ENCODE data around the gene C16orf74.

C16orf74 gene

GRCh38 chr16:85678821-85679220 is 72.1 kb downstream of the C16orf74 start:
- Histone ChIP-seq H3K27me3 (ENCODE audit: control insufficient read depth, insufficient read depth, low read length) (no peaks in the 10 kb centered on the region), H3K4me1 (ENCODE audit: control insufficient read depth, insufficient read depth, low read length) (no peaks in the 10 kb centered on the region), H3K36me3 (ENCODE audit: control insufficient read depth, insufficient read depth, low read length) (peaks cover 88% of the 10 kb centered on the region), H3K27ac (ENCODE audit: low read depth, low read length) (no peak overlapping the region), H3K4me3 (ENCODE audit: low read depth, low read length) (no peak overlapping the region), H3K9me3 (ENCODE audit: control insufficient read depth, insufficient read depth, low read length) (no peaks in the 10 kb centered on the region), H3K9ac (ENCODE audit: low read depth, low read length) (no peak overlapping the region)

DNA sequence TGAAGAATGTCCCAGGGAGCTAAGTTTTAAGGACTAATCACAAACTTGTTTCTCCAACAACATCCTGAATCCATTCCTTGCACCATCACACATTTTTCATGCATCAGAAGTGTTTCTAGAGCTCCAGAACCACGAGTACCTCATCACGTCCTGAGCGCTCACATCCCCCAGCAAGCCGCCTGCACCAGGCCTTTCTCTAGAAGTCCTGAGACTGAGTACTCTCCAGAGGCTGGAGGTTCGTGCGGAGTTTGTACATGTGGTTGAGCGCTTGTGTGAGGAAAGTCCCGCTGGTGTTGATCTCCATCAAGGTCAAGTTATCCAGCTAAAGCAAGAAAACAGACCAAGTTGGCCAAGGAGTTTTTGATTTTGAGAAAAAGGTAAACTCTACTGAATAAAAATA is 72.9 kb downstream of the C16orf74 start:
- Histone ChIP-seq H3K4me3 (ENCODE audit: low read depth, low read length) (no peak overlapping the region), H3K27me3 (ENCODE audit: control insufficient read depth, insufficient read depth, low read length) (no peaks in the 10 kb centered on the region), H3K9me3 (ENCODE audit: control insufficient read depth, insufficient read depth, low read length) (no peaks in the 10 kb centered on the region), H3K4me1 (ENCODE audit: control insufficient read depth, insufficient read depth, low read length) (no peaks in the 10 kb centered on the region), H3K36me3 (ENCODE audit: control insufficient read depth, insufficient read depth, low read length) (peaks cover 89% of the 10 kb centered on the region), H3K27ac (ENCODE audit: low read depth, low read length) (no peak overlapping the region), H3K9ac (ENCODE audit: low read depth, low read length) (no peak overlapping the region)

- Histone ChIP-seq H3K4me3 (ENCODE audit: low read depth, low read length) (no peak overlapping the region), H3K9ac (ENCODE audit: low read depth, low read length) (no peak overlapping the region), H3K4me1 (ENCODE audit: control insufficient read depth, insufficient read depth, low read length) (no peaks in the 10 kb centered on the region), H3K9me3 (ENCODE audit: control insufficient read depth, insufficient read depth, low read length) (no peaks in the 10 kb centered on the region), H3K36me3 (ENCODE audit: control insufficient read depth, insufficient read depth, low read length) (peaks cover 91% of the 10 kb centered on the region), H3K27ac (ENCODE audit: low read depth, low read length) (no peak overlapping the region), H3K27me3 (ENCODE audit: control insufficient read depth, insufficient read depth, low read length) (no peaks in the 10 kb centered on the region)
Observed at GRCh38 chr16:85677383-85677967, 73.4 kb downstream of the C16orf74 start.

DNA sequence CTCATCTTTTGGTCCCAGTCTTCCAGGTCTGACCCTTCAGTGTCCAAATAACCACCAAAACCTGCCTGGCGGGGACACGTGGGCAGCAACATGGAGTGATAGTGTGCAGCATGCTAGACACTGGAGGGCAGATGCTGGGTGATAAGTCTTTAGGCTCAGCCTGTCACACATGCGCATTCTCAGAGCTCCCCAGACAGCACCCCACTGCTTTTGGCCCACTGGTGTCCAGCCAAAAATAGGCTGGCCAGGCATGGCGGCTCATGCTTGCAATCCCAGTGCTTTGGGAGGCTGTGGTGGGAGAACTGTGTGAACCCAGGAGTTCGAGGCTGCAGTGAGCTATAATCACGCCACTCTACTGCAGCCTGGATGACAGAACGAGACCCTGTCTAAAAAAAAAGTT is 74.4 kb downstream of the C16orf74 start:
- Histone ChIP-seq H3K36me3 (ENCODE audit: control insufficient read depth, insufficient read depth, low read length) (peaks cover 98% of the 10 kb centered on the region), H3K9ac (ENCODE audit: low read depth, low read length) (no peak overlapping the region), H3K27ac (ENCODE audit: low read depth, low read length) (no peak overlapping the region), H3K27me3 (ENCODE audit: control insufficient read depth, insufficient read depth, low read length) (no peaks in the 10 kb centered on the region), H3K9me3 (ENCODE audit: control insufficient read depth, insufficient read depth, low read length) (no peaks in the 10 kb centered on the region), H3K4me1 (ENCODE audit: control insufficient read depth, insufficient read depth, low read length) (no peaks in the 10 kb centered on the region), H3K4me3 (ENCODE audit: low read depth, low read length) (no peak overlapping the region)

DNA sequence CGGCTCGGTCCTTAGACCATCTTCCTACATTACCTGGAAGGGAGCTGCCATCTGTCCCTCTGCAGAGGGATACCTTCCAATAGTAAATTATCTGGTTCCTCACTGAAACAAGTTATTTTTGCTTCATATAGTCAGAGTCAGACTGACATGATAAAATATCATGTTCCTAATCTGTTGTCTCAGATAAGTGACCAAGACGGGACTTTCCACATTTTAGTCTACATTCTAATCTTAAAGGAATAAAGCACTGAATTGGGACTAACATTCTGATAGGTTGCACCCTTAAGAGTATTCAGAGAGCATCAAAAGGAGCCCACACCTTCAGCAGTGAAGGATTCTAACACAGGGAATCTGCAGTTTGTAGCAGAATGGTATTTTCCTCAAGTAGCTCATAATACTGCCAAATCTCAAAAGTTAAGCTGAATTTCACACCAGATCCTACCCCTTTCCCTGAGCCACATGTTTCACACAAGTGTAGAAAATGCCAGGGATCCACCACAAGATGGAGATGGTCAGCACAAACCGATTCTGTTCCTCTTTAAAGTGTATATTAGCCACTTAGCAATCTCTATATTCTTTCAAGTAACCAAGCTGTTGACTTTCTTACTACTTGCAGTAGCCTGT is 75.5 kb downstream of the C16orf74 start:
- Histone ChIP-seq H3K4me1 (ENCODE audit: control insufficient read depth, insufficient read depth, low read length) (no peaks in the 10 kb centered on the region), H3K9ac (ENCODE audit: low read depth, low read length) (no peak overlapping the region), H3K27me3 (ENCODE audit: control insufficient read depth, insufficient read depth, low read length) (no peaks in the 10 kb centered on the region), H3K4me3 (ENCODE audit: low read depth, low read length) (no peak overlapping the region), H3K9me3 (ENCODE audit: control insufficient read depth, insufficient read depth, low read length) (no peaks in the 10 kb centered on the region), H3K27ac (ENCODE audit: low read depth, low read length) (no peak overlapping the region), H3K36me3 (ENCODE audit: control insufficient read depth, insufficient read depth, low read length) (peaks cover 96% of the 10 kb centered on the region)

DNA sequence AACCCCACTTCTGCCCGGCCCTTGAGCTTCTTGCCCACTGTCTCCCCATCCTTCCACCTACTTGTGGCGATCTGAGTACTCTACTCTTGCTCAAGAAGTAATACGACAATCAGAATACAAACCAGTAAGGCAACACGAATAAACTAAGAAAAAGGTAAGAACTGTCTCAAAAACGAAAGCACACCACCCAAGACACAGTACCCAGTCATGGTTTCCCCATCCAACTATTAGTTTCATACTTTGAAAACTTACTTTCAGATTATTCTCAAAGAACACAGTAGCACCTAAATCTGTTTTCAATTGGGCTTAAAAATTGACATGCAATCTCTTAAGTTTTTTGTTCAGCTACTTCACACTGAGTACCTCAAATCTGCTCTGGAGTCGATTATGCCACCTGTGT is 76.1 kb downstream of the C16orf74 start:
- no peak overlapping the region for H3K9ac ChIP-seq (ENCODE audit: low read depth, low read length)
- H3K9me3 ChIP-seq (ENCODE audit: control insufficient read depth, insufficient read depth, low read length): no peaks in the 10 kb centered on the region
- no peaks in the 10 kb centered on the region for H3K27me3 ChIP-seq (ENCODE audit: control insufficient read depth, insufficient read depth, low read length)
- no peaks in the 10 kb centered on the region for H3K4me1 ChIP-seq (ENCODE audit: control insufficient read depth, insufficient read depth, low read length)
- H3K27ac ChIP-seq (ENCODE audit: low read depth, low read length): no peak overlapping the region
- peaks cover 96% of the 10 kb centered on the region for H3K36me3 ChIP-seq (ENCODE audit: control insufficient read depth, insufficient read depth, low read length)
- H3K4me3 ChIP-seq (ENCODE audit: low read depth, low read length): no peak overlapping the region

DNA sequence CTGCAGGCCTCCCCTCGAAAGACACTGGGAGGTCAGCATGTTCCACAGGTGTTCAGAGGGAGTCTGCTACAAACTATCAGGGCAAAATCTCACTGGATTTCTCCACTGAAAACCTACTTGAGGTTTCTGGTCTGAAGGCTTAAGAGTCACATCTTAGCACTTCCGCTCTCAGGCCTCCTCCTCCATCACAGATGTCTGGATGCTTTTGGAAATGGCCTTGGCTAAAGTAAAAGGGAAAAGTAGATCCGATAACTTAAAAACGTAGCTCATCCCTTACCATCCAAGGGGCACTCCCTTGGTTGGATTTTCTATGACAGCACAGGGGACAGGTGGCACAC is 76.5 kb downstream of the C16orf74 start:
- no peak overlapping the region for H3K4me3 ChIP-seq (ENCODE audit: low read depth, low read length)
- no peak overlapping the region for H3K9ac ChIP-seq (ENCODE audit: low read depth, low read length)
- H3K27me3 ChIP-seq (ENCODE audit: control insufficient read depth, insufficient read depth, low read length): no peaks in the 10 kb centered on the region
- H3K36me3 ChIP-seq (ENCODE audit: control insufficient read depth, insufficient read depth, low read length): peaks cover 96% of the 10 kb centered on the region
- H3K27ac ChIP-seq (ENCODE audit: low read depth, low read length): no peak overlapping the region
- no peaks in the 10 kb centered on the region for H3K9me3 ChIP-seq (ENCODE audit: control insufficient read depth, insufficient read depth, low read length)
- H3K4me1 ChIP-seq (ENCODE audit: control insufficient read depth, insufficient read depth, low read length): no peaks in the 10 kb centered on the region

DNA sequence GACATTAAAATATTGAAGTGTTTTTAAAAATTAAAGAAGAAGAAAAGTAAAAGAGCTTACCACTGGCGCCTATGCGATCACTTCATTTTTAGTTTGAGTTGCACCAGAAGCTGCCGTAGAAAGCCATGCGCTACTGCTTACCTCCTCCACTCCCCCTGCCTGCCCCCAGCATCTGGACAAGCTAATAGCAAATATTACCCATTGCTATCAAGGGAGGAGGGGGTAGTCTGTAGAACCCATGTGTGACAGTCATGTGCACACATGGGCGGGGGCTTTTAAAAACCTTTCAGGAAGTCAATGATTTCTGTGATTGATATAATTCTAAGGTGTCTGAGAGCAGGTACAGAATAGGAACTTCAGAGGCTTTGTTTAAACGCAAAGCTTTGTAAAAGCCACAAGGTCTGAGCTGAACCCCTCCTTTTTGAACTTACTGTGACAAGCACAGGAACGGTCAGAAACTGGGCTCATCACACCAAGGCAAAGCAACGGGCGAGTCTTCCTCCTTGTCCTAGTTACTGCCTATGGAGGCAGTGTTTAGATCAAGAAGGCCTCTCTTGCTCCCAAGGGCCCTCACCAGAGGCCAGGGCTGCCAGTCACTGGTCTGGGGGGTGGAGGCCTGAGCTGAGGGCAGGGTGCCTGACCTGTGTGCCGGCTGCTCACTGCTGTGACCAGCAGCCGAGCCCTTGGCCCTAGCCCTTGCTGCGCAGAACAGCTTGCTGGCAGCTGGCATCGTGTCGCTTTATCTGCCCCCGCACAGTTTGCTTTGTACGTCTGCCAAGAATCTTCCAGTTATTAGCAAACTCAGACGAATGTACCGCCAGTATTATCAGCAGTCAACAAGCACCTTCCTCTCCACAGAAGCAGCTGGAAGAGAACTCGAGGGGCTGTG is 77.1 kb downstream of the C16orf74 start:
- peaks cover 96% of the 10 kb centered on the region for H3K36me3 ChIP-seq (ENCODE audit: control insufficient read depth, insufficient read depth, low read length)
- H3K9ac ChIP-seq (ENCODE audit: low read depth, low read length): no peak overlapping the region
- no peaks in the 10 kb centered on the region for H3K4me1 ChIP-seq (ENCODE audit: control insufficient read depth, insufficient read depth, low read length)

GRCh38 chr16:85670840-85671239 is 80.1 kb downstream of the C16orf74 start:
- peaks cover 97% of the 10 kb centered on the region for H3K36me3 ChIP-seq (ENCODE audit: control insufficient read depth, insufficient read depth, low read length)
- no peak overlapping the region for H3K27ac ChIP-seq (ENCODE audit: low read depth, low read length)
- H3K9ac ChIP-seq (ENCODE audit: low read depth, low read length): no peak overlapping the region
- no peaks in the 10 kb centered on the region for H3K27me3 ChIP-seq (ENCODE audit: control insufficient read depth, insufficient read depth, low read length)
- no peaks in the 10 kb centered on the region for H3K9me3 ChIP-seq (ENCODE audit: control insufficient read depth, insufficient read depth, low read length)
- H3K4me1 ChIP-seq (ENCODE audit: control insufficient read depth, insufficient read depth, low read length): no peaks in the 10 kb centered on the region
- no peak overlapping the region for H3K4me3 ChIP-seq (ENCODE audit: low read depth, low read length)

More for the DNA sequence above, 77.1 kb downstream of the C16orf74 start:
- no peak overlapping the region for H3K27ac ChIP-seq (ENCODE audit: low read depth, low read length)
- no peaks in the 10 kb centered on the region for H3K9me3 ChIP-seq (ENCODE audit: control insufficient read depth, insufficient read depth, low read length)
- H3K27me3 ChIP-seq (ENCODE audit: control insufficient read depth, insufficient read depth, low read length): no peaks in the 10 kb centered on the region
- H3K4me3 ChIP-seq (ENCODE audit: low read depth, low read length): no peak overlapping the region

- no peak overlapping the region for H3K27ac ChIP-seq (ENCODE audit: low read depth, low read length)
- peaks cover 97% of the 10 kb centered on the region for H3K36me3 ChIP-seq (ENCODE audit: control insufficient read depth, insufficient read depth, low read length)
- H3K27me3 ChIP-seq (ENCODE audit: control insufficient read depth, insufficient read depth, low read length): no peaks in the 10 kb centered on the region
- no peak overlapping the region for H3K9ac ChIP-seq (ENCODE audit: low read depth, low read length)
- H3K4me1 ChIP-seq (ENCODE audit: control insufficient read depth, insufficient read depth, low read length): no peaks in the 10 kb centered on the region
- no peak overlapping the region for H3K4me3 ChIP-seq (ENCODE audit: low read depth, low read length)
- no peaks in the 10 kb centered on the region for H3K9me3 ChIP-seq (ENCODE audit: control insufficient read depth, insufficient read depth, low read length)
Observed at GRCh38 chr16:85668676-85669424, 82.0 kb downstream of the C16orf74 start.
